HG03558 (cell line): ENCODE results near the gene ARNT2.
"Not testable (repeated sequence)": the region's sequence is repeated elsewhere in the genome, so short reads cannot be mapped to it uniquely, and the experiment has no call there.

Source experiments
- ATAC-seq: cut with Tn5 transposase; IDR thresholded peaks from one replicate; pipeline ENCODE4 v1.9.1; 2021; ENCODE audit warnings: moderate number of reproducible peaks; ENCODE audit not compliant: unreplicated experiment; ENCODE audit errors: extremely low read depth

The ARNT2 gene

GRCh38 chr15:80637747-80638146 lies 233.6 kb downstream of the ARNT2 start:
- no peak for ATAC-seq

- no peak for ATAC-seq
These were observed 234.5 kb downstream of the ARNT2 start for GRCh38 chr15:80638553-80639167.

- no peak for ATAC-seq
These were observed 235.0 kb downstream of the ARNT2 start for GRCh38 chr15:80639168-80639555.

- ATAC-seq: no peak
These were observed 236.4 kb downstream of the ARNT2 start for GRCh38 chr15:80640531-80641121.

- ATAC-seq: no peak
These were observed 237.2 kb downstream of the ARNT2 start for GRCh38 chr15:80641384-80641783.

- no peak for ATAC-seq
These were observed 239.3 kb downstream of the ARNT2 start for GRCh38 chr15:80643431-80643951.

GRCh38 chr15:80645494-80646065 lies 241.4 kb downstream of the ARNT2 start:
- ATAC-seq: no peak

- not testable (repeated sequence) for ATAC-seq
These were observed 243.2 kb downstream of the ARNT2 start for GRCh38 chr15:80647424-80647823.
